Measurements from ENCODE around the gene TCF20.

Gene TCF20

GRCh38 chr22:42294034-42294985 is 23.9 kb upstream of the TCF20 start:
- no peak for TF ChIP-seq CTCF (IDR thresholded peaks at IDR 0.05; ENCODE audit: low read depth, low read length)
- peak; percentile 55 to 69 for DNase-seq (ENCODE audit: low read depth in 2 of 2)

DNA sequence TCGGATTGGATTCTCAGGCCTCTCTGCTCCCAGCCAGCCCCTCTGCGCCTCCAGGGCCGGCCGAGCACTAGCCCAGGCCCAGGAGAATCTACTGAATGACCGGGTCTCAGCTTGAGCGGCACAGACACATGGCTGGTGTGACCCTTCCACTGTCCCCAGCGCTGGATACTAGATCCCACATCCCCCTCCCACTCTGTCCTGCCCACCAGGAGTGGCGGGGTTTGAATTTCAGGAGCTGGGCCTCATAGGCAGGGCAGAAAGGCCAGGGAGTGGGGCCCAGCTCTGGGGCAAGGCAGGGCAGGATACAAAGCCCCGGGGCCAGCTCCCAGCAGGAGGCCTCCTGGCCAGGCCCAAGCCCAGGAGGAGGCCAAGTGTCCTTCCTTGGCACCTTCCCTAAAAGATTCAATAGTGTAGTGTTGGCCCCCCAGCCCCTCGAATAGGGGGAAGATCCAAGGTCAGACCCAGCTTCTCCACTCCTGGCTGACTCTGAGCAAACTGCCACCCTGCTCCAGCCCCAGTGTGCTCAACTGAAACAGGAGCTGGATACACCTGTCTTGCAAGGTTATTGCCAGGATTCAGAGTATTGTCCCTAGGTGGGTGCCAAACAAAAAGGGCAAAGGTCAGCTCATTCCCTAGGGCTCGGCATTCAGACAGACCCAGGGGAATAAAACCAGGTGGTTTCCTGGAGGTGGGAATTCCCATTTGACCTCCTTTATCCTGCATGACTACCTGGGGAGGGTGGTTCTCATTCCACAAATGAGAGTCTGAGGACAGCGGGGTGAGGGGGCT is 22.5 kb upstream of the TCF20 start:
- TF ChIP-seq CTCF (IDR thresholded peaks at IDR 0.05; ENCODE audit: low read depth, low read length): no peak
- no peak for DNase-seq (ENCODE audit: low read depth in 2 of 2)
- no peak overlapping the region for H3K4me3 ChIP-seq (replicated peaks in 1 of 2; ENCODE audit: low read depth in 2 of 2, low read length in 2 of 2)

More at GRCh38 chr22:42294034-42294985, 23.9 kb upstream of the TCF20 start:
- no peak overlapping the region for H3K4me3 ChIP-seq (replicated peaks in 1 of 2; ENCODE audit: low read depth in 2 of 2, low read length in 2 of 2)

- no peak for DNase-seq (ENCODE audit: low read depth in 2 of 2)
- TF ChIP-seq CTCF (IDR thresholded peaks at IDR 0.05; ENCODE audit: low read depth, low read length): no peak
- no peak overlapping the region for H3K4me3 ChIP-seq (replicated peaks in 1 of 2; ENCODE audit: low read depth in 2 of 2, low read length in 2 of 2)
These were observed 20.8 kb upstream of the TCF20 start for GRCh38 chr22:42291287-42291686.

DNA sequence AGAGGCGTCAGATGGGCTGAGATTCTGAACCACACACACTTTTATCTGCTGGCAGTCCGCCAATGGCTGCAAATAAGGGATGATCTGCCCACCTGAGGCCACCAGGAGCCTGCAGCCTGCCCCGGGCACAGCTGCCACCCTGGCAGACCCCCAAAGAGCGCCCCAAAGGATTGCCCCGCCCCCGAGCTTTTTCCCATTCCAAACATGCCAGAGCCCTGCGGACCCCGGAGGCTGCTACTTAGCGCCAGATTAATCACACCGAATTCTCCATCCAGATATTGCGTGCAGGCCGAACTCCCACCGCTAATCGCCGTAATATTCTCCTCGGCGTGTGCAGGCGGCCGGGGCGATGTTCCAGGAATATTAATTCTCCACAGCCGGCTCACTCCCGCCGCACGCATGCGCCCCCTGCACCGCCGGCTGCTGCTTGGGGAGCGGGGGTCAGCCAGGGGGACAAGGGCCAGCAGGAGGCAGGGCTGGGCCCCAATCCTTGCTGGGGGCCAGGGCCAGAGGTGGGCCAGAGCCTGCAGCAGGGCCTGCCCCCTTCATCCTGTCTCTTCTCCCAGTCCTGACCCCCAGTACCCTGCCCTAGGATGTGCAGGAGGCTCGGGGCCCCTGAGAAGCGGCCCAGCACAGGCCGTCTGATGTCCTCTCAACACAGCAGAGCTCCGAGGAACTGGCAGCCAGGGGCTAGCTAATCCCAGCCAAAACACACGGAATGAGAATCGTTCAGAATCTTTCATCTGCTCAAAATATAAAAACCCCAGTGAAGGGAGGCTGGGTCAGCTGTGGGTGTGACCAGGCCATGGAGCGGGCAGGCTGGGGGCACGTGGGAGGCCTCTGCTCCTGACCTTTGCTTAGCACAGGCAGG is 19.5 kb upstream of the TCF20 start:
- TF ChIP-seq CTCF (IDR thresholded peaks at IDR 0.05; ENCODE audit: low read depth, low read length): no peak
- no peak for DNase-seq (ENCODE audit: low read depth in 2 of 2)
- no peak overlapping the region for H3K4me3 ChIP-seq (replicated peaks in 1 of 2; ENCODE audit: low read depth in 2 of 2, low read length in 2 of 2)

- no peak overlapping the region for H3K4me3 ChIP-seq (replicated peaks in 1 of 2; ENCODE audit: low read depth in 2 of 2, low read length in 2 of 2)
These were observed 18.3 kb upstream of the TCF20 start for GRCh38 chr22:42288791-42289190.

More at GRCh38 chr22:42288791-42289190, 18.3 kb upstream of the TCF20 start:
- TF ChIP-seq CTCF (IDR thresholded peaks at IDR 0.05; ENCODE audit: low read depth, low read length): no peak
- no peak for DNase-seq (ENCODE audit: low read depth in 2 of 2)
